Measurements from ENCODE around the gene CASD1.

Gene CASD1

GRCh38 chr7:94579470-94579869 is 69.9 kb downstream of the CASD1 start:
- DNase-seq (ENCODE audit: low read depth in 2 of 3, low spot score in 2 of 3), result no peak

GRCh38 chr7:94580601-94581000 is 71.0 kb downstream of the CASD1 start:
- no peak for DNase-seq (ENCODE audit: low read depth in 2 of 3, low spot score in 2 of 3)

GRCh38 chr7:94584113-94584512 is 74.5 kb downstream of the CASD1 start:
- DNase-seq (ENCODE audit: low read depth in 2 of 3, low spot score in 2 of 3), result no peak

- no peak for DNase-seq (ENCODE audit: low read depth in 2 of 3, low spot score in 2 of 3)
Observed at GRCh38 chr7:94588075-94588474, 78.5 kb downstream of the CASD1 start.

GRCh38 chr7:94590526-94591162 is 81.0 kb downstream of the CASD1 start:
- DNase-seq (ENCODE audit: low read depth in 2 of 3, low spot score in 2 of 3), result no peak

- DNase-seq (ENCODE audit: low read depth in 2 of 3, low spot score in 2 of 3), result no peak
Observed at GRCh38 chr7:94591176-94591575, 81.6 kb downstream of the CASD1 start.

- DNase-seq (ENCODE audit: low read depth in 2 of 3, low spot score in 2 of 3), result no peak
Observed at GRCh38 chr7:94594882-94595281, 85.3 kb downstream of the CASD1 start.

- no peak for DNase-seq (ENCODE audit: low read depth in 2 of 3, low spot score in 2 of 3)
Observed at GRCh38 chr7:94595717-94596116, 86.1 kb downstream of the CASD1 start.

GRCh38 chr7:94600267-94600666 is 90.7 kb downstream of the CASD1 start:
- DNase-seq (ENCODE audit: low read depth in 2 of 3, low spot score in 2 of 3), result no peak

- DNase-seq (ENCODE audit: low read depth in 2 of 3, low spot score in 2 of 3), result no peak
Observed at GRCh38 chr7:94602181-94602580, 92.6 kb downstream of the CASD1 start.

- DNase-seq (ENCODE audit: low read depth in 2 of 3, low spot score in 2 of 3), result no peak
Observed at GRCh38 chr7:94605031-94605430, 95.4 kb downstream of the CASD1 start.

Data from activated CD8-positive, alpha-beta memory T cell treated with anti-CD3 and anti-CD28 coated beads for 48 hours (primary cell).